Panc1 (cell line): Measurements from ENCODE around the gene FAM162A. TPM values are rescaled to one million over a fixed set of nuclear protein-coding genes. Genes with fewer than 3 reads are reported as not detected.

ENCODE experiments used
- ATAC-seq: fragments of 200-7000 bp; cut with Tn5 transposase; 2 replicates; pipeline ENCODE4 v1.9.1; 2020; ENCODE audit warnings: mild to moderate bottlenecking, moderate library complexity
- BruUV-seq: library from RNA; stranded (reverse); fragments of 400-500 nt; replicated peaks from 2 replicates; lab custom pipeline; 2021; lab: Mats Ljungman, UMichigan
- CTCF ChIA-PET: fragments of 300-600 bp; sonication (Branson Sonifier 250); formaldehyde crosslinking; loops from one replicate; lab custom pipeline; 2022; ENCODE audit warnings: antibody characterized with exemption; lab: Charles Lee
- POLR2A ChIA-PET: fragments of 300-600 bp; sonication (Branson Sonifier 250); formaldehyde crosslinking; loops from one replicate; lab custom pipeline; 2022; ENCODE audit warnings: antibody characterized with exemption; lab: Charles Lee
- DNase-seq: peaks from one replicate; pipeline ENCODE4 v3.0.0-alpha.2; 2010; ENCODE audit warnings: low read depth, low spot score
- H3K27ac ChIP-seq: 2 replicates; pipeline ENCODE4 v1.5.1; 2011; ENCODE audit warnings: mild to moderate bottlenecking, low read length, inconsistent platforms
- H3K27me3 ChIP-seq: fragments of 200-500 bp; sonication (Bioruptor generic); 2 replicates; pipeline ENCODE4 v1.6.0; 2014; ENCODE audit warnings: low read length, inconsistent platforms; ENCODE audit not compliant: control insufficient read depth, insufficient read depth
- H3K36me3 ChIP-seq: fragments of 200-500 bp; sonication (Bioruptor generic); 2 replicates; pipeline ENCODE4 v1.5.1; 2014; ENCODE audit warnings: inconsistent platforms, mild to moderate bottlenecking, low read length, moderate library complexity; ENCODE audit not compliant: control insufficient read depth, insufficient read depth
- H3K4me1 ChIP-seq: 2 replicates; pipeline ENCODE4 v1.5.1; 2011; ENCODE audit warnings: inconsistent platforms, mild to moderate bottlenecking, low read length, moderate library complexity; ENCODE audit not compliant: control insufficient read depth, insufficient read depth
- H3K4me3 ChIP-seq, 2 experiments: 2 replicates each; pipeline ENCODE4 v1.5.1; 2011 to 2012; ENCODE audit warnings: low read depth in 2 of 2, low read length in 2 of 2, mild to moderate bottlenecking in 2 of 2, inconsistent platforms in 1 of 2, moderate library complexity in 1 of 2
- H3K9me3 ChIP-seq: fragments of 200-500 bp; sonication (Bioruptor generic); 2 replicates; pipeline ENCODE4 v1.5.1; 2014; ENCODE audit warnings: low read depth, mild to moderate bottlenecking, inconsistent platforms, low read length, moderate library complexity; ENCODE audit not compliant: control insufficient read depth, insufficient read depth
- CTCF ChIP-seq: fragments of 450-650 bp; IDR thresholded peaks from 2 replicates; pipeline ENCODE4 v1.5.1; 2017; ENCODE audit warnings: mild to moderate bottlenecking
- POLR2AphosphoS5 ChIP-seq: IDR thresholded peaks from 2 replicates; pipeline ENCODE4 v1.6.1; 2012; ENCODE audit warnings: mild to moderate bottlenecking, low read depth, low read length, moderate library complexity
- REST ChIP-seq, 2 experiments: IDR thresholded peaks; 2 replicates each; pipeline ENCODE4 v1.6.1; 2011 to 2012; ENCODE audit warnings: low read depth in 2 of 2, control low read depth in 1 of 2, low read length in 1 of 2, mild to moderate bottlenecking in 1 of 2, moderate library complexity in 1 of 2; ENCODE audit not compliant: insufficient read depth in 1 of 2
- SIN3A ChIP-seq: IDR thresholded peaks from 2 replicates; pipeline ENCODE4 v1.6.1; 2012; ENCODE audit warnings: low read depth, mild to moderate bottlenecking, low read length, moderate library complexity, borderline replicate concordance; ENCODE audit not compliant: insufficient read depth
- TCF7L2 ChIP-seq: IDR thresholded peaks from 2 replicates; pipeline ENCODE4 v1.6.1; 2011; ENCODE audit warnings: mild to moderate bottlenecking, low read depth, low read length, inconsistent platforms
- in situ Hi-C: cut with HindIII; loops from 2 replicates; pipeline ENCODE4 v1.10.0; 2016; ENCODE audit warnings: low sequenced_read_pairs, low pct_unique_long_range_greater_than_20kb
- intact Hi-C: fragments of 100-400 bp; cut with micrococcal nuclease; formaldehyde crosslinking; loops from one replicate; pipeline ENCODE4 v1.10.0; 2022; ENCODE audit not compliant: unreplicated experiment
- total RNA-seq: library from RNA; stranded (reverse); gene quantifications from one replicate; pipeline ENCODE4 v1.2.1, GENCODE V29; 2021; ENCODE audit not compliant: unreplicated experiment

The FAM162A gene
- total RNA-seq, 1 experiment from 2014 or later: 59.6 TPM

GRCh38 chr3:122427857-122428471 lies 44.0 kb downstream of the FAM162A start:
- TF ChIP-seq POLR2AphosphoS5 (no peak), TCF7L2 (no peak)
- H3K4me1 ChIP-seq: no peaks in the 10 kb centered on the region
- no TSS peak for BruUV-seq
- H3K4me3 ChIP-seq: no peak overlapping the region
- intact Hi-C loops (no loop called here), in situ Hi-C loops (no loop called here)
- H3K27ac ChIP-seq: no peak overlapping the region
- no peaks in the 10 kb centered on the region for H3K9me3 ChIP-seq
- H3K36me3 ChIP-seq: peaks cover 41% of the 10 kb centered on the region
- DNase-seq: no peak
- CTCF ChIA-PET: no interaction called here
- POLR2A ChIA-PET: no interaction called here
- H3K27me3 ChIP-seq: no peaks in the 10 kb centered on the region
- no peak for ATAC-seq

- H3K9me3 ChIP-seq: no peaks in the 10 kb centered on the region
These were observed 46.4 kb downstream of the FAM162A start for GRCh38 chr3:122430371-122430770.

More at GRCh38 chr3:122430371-122430770, 46.4 kb downstream of the FAM162A start:
- intact Hi-C loops: no loop called here
- ATAC-seq (no peak), DNase-seq (no peak)
- Histone ChIP-seq H3K27me3 (no peaks in the 10 kb centered on the region), H3K4me3 (no peak overlapping the region), H3K27ac (no peak overlapping the region), H3K36me3 (peaks cover 46% of the 10 kb centered on the region), H3K4me1 (no peaks in the 10 kb centered on the region)
- ChIA-PET CTCF (no interaction called here), POLR2A (no interaction called here)
- BruUV-seq: no TSS peak
- no peak for TF ChIP-seq POLR2AphosphoS5
- no peak for TF ChIP-seq TCF7L2
- TF ChIP-seq SIN3A: no peak
- no peak for TF ChIP-seq CTCF
- TF ChIP-seq REST (IDR thresholded peaks at IDR 0.05; ENCODE audit: insufficient read depth in 1 of 2, low read depth in 2 of 2, low read length in 1 of 2): no peak
- in situ Hi-C loops: no loop called here
